Muscle of leg (tissue), 11 donors: ENCODE data around the gene MARK4. TPM values are rescaled to one million over a fixed set of nuclear protein-coding genes. Genes with fewer than 3 reads are reported as not detected.
"Not testable (repeated sequence)": the region's sequence is repeated elsewhere in the genome, so short reads cannot be mapped to it uniquely, and the experiment has no call there.

Experiments used
- DNase-seq: peaks from one replicate; pipeline ENCODE4 v3.0.0; 2013
- H3K27ac ChIP-seq: one replicate; pipeline ENCODE4 v1.5.1; 2013; ENCODE audit warnings: mild to moderate bottlenecking, low read length, control low read depth
- H3K27me3 ChIP-seq: one replicate; pipeline ENCODE4 v1.6.1; 2013; ENCODE audit warnings: low read length; ENCODE audit not compliant: control insufficient read depth, insufficient read depth
- H3K36me3 ChIP-seq: one replicate; pipeline ENCODE4 v1.6.1; 2013; ENCODE audit warnings: low read length; ENCODE audit not compliant: control insufficient read depth, insufficient read depth
- H3K4me1 ChIP-seq: one replicate; pipeline ENCODE4 v1.6.1; 2013; ENCODE audit warnings: low read length; ENCODE audit not compliant: control insufficient read depth, insufficient read depth
- H3K4me3 ChIP-seq: one replicate; pipeline ENCODE4 v1.5.1; 2013; ENCODE audit warnings: low read length, control low read depth
- H3K9me3 ChIP-seq: replicated peaks from 2 replicates; pipeline ENCODE4 v1.6.1; 2013; ENCODE audit warnings: low read depth, low read length; ENCODE audit not compliant: control insufficient read depth
- WGBS: methylation state at CpG from one replicate; pipeline ENCODE4 v1.1.5; 2013; ENCODE audit warnings: missing lambda C conversion rate; ENCODE audit not compliant: insufficient coverage; 5-methylcytosine and 5-hydroxymethylcytosine counted together
- polyA plus RNA-seq, 8 donors: library from polyadenylated mRNA; unstranded; fragments of 120-200 nt; gene quantifications; one replicate each; pipeline versions ENCODE4 v1.2.1 to v1.2.3, GENCODE V29; 2013; ENCODE audit warnings: inconsistent platforms in 1 of 8, low replicate concordance in 1 of 8; ENCODE audit not compliant: insufficient read length in 8 of 8, insufficient read depth in 1 of 8
- total RNA-seq: library from RNA; stranded (reverse); fragments of 120-200 nt; gene quantifications from one replicate; pipeline ENCODE4 v1.2.4, GENCODE V29; 2013

The MARK4 gene
- total and polyA plus RNA-seq, 9 donors, result 11.1 to 38.9 (median 35.6) TPM

- Histone ChIP-seq H3K4me1 (peaks cover 22% of the 10 kb centered on the region), H3K36me3 (peaks cover 38% of the 10 kb centered on the region)
- DNase-seq, H3K4me3 ChIP-seq, H3K27me3 ChIP-seq, H3K9me3 ChIP-seq, H3K27ac ChIP-seq: not testable (repeated sequence)
- WGBS, result 91% methylated on average over 6 of the region's 14 CpGs
Observed at GRCh38 chr19:45312285-45312684, 61.2 kb downstream of the MARK4 start.

GRCh38 chr19:45314708-45315245 is 63.7 kb downstream of the MARK4 start:
- Histone ChIP-seq H3K4me3 (no peak overlapping the region), H3K4me1 (peaks cover 29% of the 10 kb centered on the region)

GRCh38 chr19:45315304-45315703 is 64.2 kb downstream of the MARK4 start:
- no peak overlapping the region for H3K4me3 ChIP-seq
- H3K27ac ChIP-seq, result no peak overlapping the region
- peaks cover 7% of the 10 kb centered on the region for H3K27me3 ChIP-seq
- no peaks in the 10 kb centered on the region for H3K9me3 ChIP-seq
- peaks cover 36% of the 10 kb centered on the region for H3K36me3 ChIP-seq
- no peak for DNase-seq
- H3K4me1 ChIP-seq, result peaks cover 29% of the 10 kb centered on the region
- WGBS, result 63% methylated on average over 20 of the region's 21 CpGs

More at GRCh38 chr19:45314708-45315245, 63.7 kb downstream of the MARK4 start:
- Histone ChIP-seq H3K9me3 (no peaks in the 10 kb centered on the region), H3K27ac (no peak overlapping the region), H3K27me3 (peaks cover 7% of the 10 kb centered on the region), H3K36me3 (peaks cover 36% of the 10 kb centered on the region)
- 80% methylated on average over 1 of the region's 8 CpGs for WGBS
- DNase-seq, result no peak

DNA sequence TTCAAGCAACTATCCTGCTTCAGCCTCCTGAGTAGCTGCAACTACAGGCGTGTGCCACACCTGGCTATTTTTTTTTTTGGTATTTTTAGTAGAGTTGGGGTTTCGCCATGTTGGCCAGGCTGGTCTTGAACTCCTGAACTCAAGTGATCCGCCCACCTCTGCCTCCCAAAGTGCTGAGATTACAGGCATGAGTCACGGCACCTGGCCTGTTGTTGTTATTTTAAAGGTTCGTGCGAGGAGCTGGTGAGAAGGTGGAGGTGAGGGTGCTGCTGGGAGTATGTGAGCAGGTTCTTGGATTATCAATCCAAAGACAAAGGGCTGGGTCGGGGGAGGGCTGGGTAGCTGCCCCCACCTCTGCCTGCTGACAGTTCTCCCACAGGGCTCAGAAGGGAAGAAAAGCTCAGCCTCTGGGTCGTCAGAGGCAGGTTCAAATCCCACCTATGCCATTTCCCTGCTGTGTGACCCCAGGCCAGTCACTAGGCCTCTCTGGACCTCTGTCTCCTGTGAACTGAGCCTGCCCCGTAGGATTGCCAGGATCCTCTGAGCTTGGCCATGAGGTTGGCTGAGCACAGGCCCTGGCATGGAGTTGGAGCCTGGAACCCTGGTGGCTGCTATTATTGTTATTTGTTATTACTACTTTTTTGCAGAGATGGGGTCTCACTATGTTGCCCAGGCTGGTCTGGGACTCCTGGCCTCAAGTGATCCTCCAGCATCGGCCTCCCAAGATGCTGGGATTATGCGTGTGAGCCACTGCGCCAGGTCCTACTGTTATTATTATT is 70.1 kb downstream of the MARK4 start:
- Histone ChIP-seq H3K27me3 (peaks cover 20% of the 10 kb centered on the region), H3K4me3 (peak overlapping the region; percentile 65)

GRCh38 chr19:45321848-45322247 is 70.8 kb downstream of the MARK4 start:
- H3K4me1 ChIP-seq, result peaks cover 38% of the 10 kb centered on the region
- H3K36me3 ChIP-seq, result peaks cover 18% of the 10 kb centered on the region
- H3K4me3 ChIP-seq, result peak overlapping the region; percentile 65
- peak overlapping the region; percentile 96 for H3K27ac ChIP-seq
- H3K27me3 ChIP-seq, result peaks cover 18% of the 10 kb centered on the region
- peak; percentile 70 for DNase-seq
- H3K9me3 ChIP-seq, result no peaks in the 10 kb centered on the region
- 20% methylated on average over 1 of the region's 7 CpGs for WGBS

More for the DNA sequence above, 70.1 kb downstream of the MARK4 start:
- H3K27ac ChIP-seq, result peak overlapping the region; percentile 92
- H3K36me3 ChIP-seq, result peaks cover 19% of the 10 kb centered on the region
- H3K4me1 ChIP-seq, result peaks cover 35% of the 10 kb centered on the region
- H3K9me3 ChIP-seq, result no peaks in the 10 kb centered on the region
- 58% methylated on average over 4 of the region's 12 CpGs for WGBS
- no peak for DNase-seq

GRCh38 chr19:45322311-45322710 is 71.2 kb downstream of the MARK4 start:
- H3K27me3 ChIP-seq, result peaks cover 18% of the 10 kb centered on the region
- peaks cover 38% of the 10 kb centered on the region for H3K4me1 ChIP-seq
- 27% methylated on average over 6 of the region's 11 CpGs for WGBS

GRCh38 chr19:45322744-45323281 is 71.7 kb downstream of the MARK4 start, which contains the start of gene CKM:
Gene CKM, minus strand, starts transcription at chr19:45322875. Its CDS starts 3,162 bp downstream, at chr19:45319713.
- peaks cover 18% of the 10 kb centered on the region for H3K27me3 ChIP-seq
- peaks cover 35% of the 10 kb centered on the region for H3K4me1 ChIP-seq
- H3K4me3 ChIP-seq, result peak within 1 kb of the TSS; percentile 65
- H3K36me3 ChIP-seq, result peaks cover 15% of the 10 kb centered on the region
- WGBS, result 20% methylated on average over 10 of the region's 15 CpGs
- H3K9me3 ChIP-seq, result no peaks in the 10 kb centered on the region
- DNase-seq, result peak; percentile 84
- H3K27ac ChIP-seq, result peak within 1 kb of the TSS; percentile 98

More at GRCh38 chr19:45322311-45322710, 71.2 kb downstream of the MARK4 start:
- peak overlapping the region; percentile 65 for H3K4me3 ChIP-seq
- no peaks in the 10 kb centered on the region for H3K9me3 ChIP-seq
- peaks cover 16% of the 10 kb centered on the region for H3K36me3 ChIP-seq
- H3K27ac ChIP-seq, result peak overlapping the region; percentile 96
- DNase-seq, result peak; percentile 40

DNA sequence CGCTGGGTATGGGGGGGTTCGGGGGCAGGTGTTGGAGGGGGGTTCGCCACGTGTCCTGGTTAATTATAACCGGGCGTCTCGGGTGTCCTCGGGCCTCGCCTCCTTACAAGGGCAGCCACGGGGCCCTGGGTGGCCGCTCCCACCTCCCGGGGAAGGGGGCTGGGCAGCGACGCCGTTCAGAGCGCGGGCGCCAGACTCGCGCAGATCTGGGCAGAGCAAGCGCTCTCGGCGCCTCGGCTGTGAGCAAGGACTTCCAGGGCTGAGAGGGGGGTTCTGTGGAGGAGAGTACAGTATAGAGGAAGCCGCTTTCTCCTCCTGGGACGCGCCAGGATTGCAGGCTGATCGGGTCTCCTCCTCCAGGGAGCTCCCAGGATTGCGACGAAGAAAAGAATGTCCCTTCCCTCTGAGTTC is 72.6 kb downstream of the MARK4 start:
- peaks cover 28% of the 10 kb centered on the region for H3K4me1 ChIP-seq
- no peaks in the 10 kb centered on the region for H3K9me3 ChIP-seq
- peak overlapping the region; percentile 47 for H3K4me3 ChIP-seq
- peak; percentile 79 for DNase-seq
- 1% methylated on average over 20 of the region's 30 CpGs for WGBS
- peak overlapping the region; percentile 98 for H3K27ac ChIP-seq
- H3K36me3 ChIP-seq, result peaks cover 9% of the 10 kb centered on the region
- H3K27me3 ChIP-seq, result peaks cover 18% of the 10 kb centered on the region

GRCh38 chr19:45324349-45324907 is 73.4 kb downstream of the MARK4 start:
- Histone ChIP-seq H3K27ac (peak overlapping the region; percentile 95), H3K9me3 (no peaks in the 10 kb centered on the region), H3K36me3 (peaks cover 4% of the 10 kb centered on the region), H3K4me1 (peaks cover 23% of the 10 kb centered on the region), H3K4me3 (peak overlapping the region; percentile 47), H3K27me3 (peaks cover 18% of the 10 kb centered on the region)
- 59% methylated on average over 6 of the region's 11 CpGs for WGBS
- DNase-seq, result no peak
